ENCODE measurements around the gene PPP1R3F. TPM values are rescaled to one million over a fixed set of nuclear protein-coding genes. Genes with fewer than 3 reads are reported as not detected.

PPP1R3F gene
- total and polyA plus RNA-seq, 2 donors from 2014 or later: 4.5 to 5.1 TPM

- no peak overlapping the region for H3K27ac ChIP-seq (ENCODE audit: low read depth in 2 of 2, low read length in 2 of 2)
- intact Hi-C loops (cut with DNase I): no loop called here
- no peak for FAIRE-seq
Measured at GRCh38 chrX:49276207-49276606, 6.6 kb downstream of the PPP1R3F start.

GRCh38 chrX:49276671-49277534 lies 7.3 kb downstream of the PPP1R3F start:
- intact Hi-C loops (cut with DNase I): no loop called here
- FAIRE-seq (no peak), DNase-seq (peak in 1 of 5 donors; percentile 14)
- peaks cover 0 to 10% (median 10%) of the 10 kb centered on the region in 3 donors for H3K4me1 ChIP-seq (ENCODE audit: control insufficient read depth in 2 of 3, insufficient read depth in 2 of 3, low read depth in 1 of 3, low read length in 3 of 3)
- H3K36me3 ChIP-seq (ENCODE audit: control insufficient read depth in 2 of 3, insufficient read depth in 3 of 3, low read length in 3 of 3): no peaks in the 10 kb centered on the region
- no peak overlapping the region for H3K4me3 ChIP-seq (ENCODE audit: low read length in 3 of 3)
- no peak for TF ChIP-seq CTCF (IDR thresholded peaks at IDR 0.05; ENCODE audit: borderline replicate concordance, extremely low read depth, insufficient read depth)
- no peak overlapping the region for H3K9ac ChIP-seq (ENCODE audit: low read length in 3 of 3)
- no peak overlapping the region for H3K27ac ChIP-seq (ENCODE audit: low read depth in 2 of 2, low read length in 2 of 2)
- no peaks in the 10 kb centered on the region for H3K9me3 ChIP-seq (ENCODE audit: control insufficient read depth in 2 of 3, insufficient read depth in 1 of 3, low read length in 3 of 3)
- no peaks in the 10 kb centered on the region for H3K27me3 ChIP-seq (ENCODE audit: control insufficient read depth, insufficient read depth, low read length)

More at GRCh38 chrX:49276207-49276606, 6.6 kb downstream of the PPP1R3F start:
- no peaks in the 10 kb centered on the region for H3K9me3 ChIP-seq (ENCODE audit: control insufficient read depth in 2 of 3, insufficient read depth in 1 of 3, low read length in 3 of 3)
- TF ChIP-seq CTCF (IDR thresholded peaks at IDR 0.05; ENCODE audit: borderline replicate concordance, extremely low read depth, insufficient read depth): no peak
- H3K27me3 ChIP-seq (ENCODE audit: control insufficient read depth, insufficient read depth, low read length): no peaks in the 10 kb centered on the region
- H3K4me3 ChIP-seq (ENCODE audit: low read length in 3 of 3): no peak overlapping the region
- peaks cover 0 to 11% (median 10%) of the 10 kb centered on the region in 3 donors for H3K4me1 ChIP-seq (ENCODE audit: control insufficient read depth in 2 of 3, insufficient read depth in 2 of 3, low read depth in 1 of 3, low read length in 3 of 3)
- H3K36me3 ChIP-seq (ENCODE audit: control insufficient read depth in 2 of 3, insufficient read depth in 3 of 3, low read length in 3 of 3): no peaks in the 10 kb centered on the region
- H3K9ac ChIP-seq (ENCODE audit: low read length in 3 of 3): no peak overlapping the region
- no peak for DNase-seq

GRCh38 chrX:49277535-49277830 lies 7.9 kb downstream of the PPP1R3F start:
- Histone ChIP-seq H3K4me3 (ENCODE audit: low read length in 3 of 3) (no peak overlapping the region), H3K36me3 (ENCODE audit: control insufficient read depth in 2 of 3, insufficient read depth in 3 of 3, low read length in 3 of 3) (no peaks in the 10 kb centered on the region), H3K27me3 (ENCODE audit: control insufficient read depth, insufficient read depth, low read length) (no peaks in the 10 kb centered on the region), H3K27ac (ENCODE audit: low read depth in 2 of 2, low read length in 2 of 2) (no peak overlapping the region), H3K9ac (ENCODE audit: low read length in 3 of 3) (no peak overlapping the region), H3K4me1 (ENCODE audit: control insufficient read depth in 2 of 3, insufficient read depth in 2 of 3, low read depth in 1 of 3, low read length in 3 of 3) (peaks cover 0 to 8% (median 7%) of the 10 kb centered on the region in 3 donors), H3K9me3 (ENCODE audit: control insufficient read depth in 2 of 3, insufficient read depth in 1 of 3, low read length in 3 of 3) (no peaks in the 10 kb centered on the region)
- FAIRE-seq (no peak), DNase-seq (no peak)
- intact Hi-C loops (cut with DNase I): no loop called here
- TF ChIP-seq CTCF (IDR thresholded peaks at IDR 0.05; ENCODE audit: borderline replicate concordance, extremely low read depth, insufficient read depth): no peak
